Nephron progenitor cell (in vitro differentiated cells): Measurements from ENCODE around the gene KRTAP5-8.

Experiments
- DNase-seq: peaks from one replicate; pipeline ENCODE4 v3.0.0; 2021
- H3K27ac Mint-ChIP-seq: 2 replicates; pipeline ENCODE4 v1.8.0; 2021; ENCODE audit warnings: mild to moderate bottlenecking, moderate library complexity, mixed read lengths
- H3K27me3 Mint-ChIP-seq: 2 replicates; pipeline ENCODE4 v1.8.0; 2021; ENCODE audit warnings: mild to moderate bottlenecking, low read depth, mixed read lengths; ENCODE audit not compliant: poor library complexity
- H3K36me3 Mint-ChIP-seq: 2 replicates; pipeline ENCODE4 v1.8.0; 2021; ENCODE audit warnings: low read depth, mixed read lengths
- H3K4me1 Mint-ChIP-seq: 2 replicates; pipeline ENCODE4 v1.8.0; 2021; ENCODE audit warnings: mixed read lengths
- H3K4me3 Mint-ChIP-seq: 2 replicates; pipeline ENCODE4 v1.8.0; 2021; ENCODE audit warnings: mild to moderate bottlenecking, moderate library complexity, mixed read lengths
- H3K9me3 Mint-ChIP-seq: 2 replicates; pipeline ENCODE4 v1.8.0; 2021; ENCODE audit warnings: mild to moderate bottlenecking, moderate library complexity, mixed read lengths
- CTCF ChIP-seq: fragments of 200-600 bp; sonication (generic); IDR thresholded peaks from 2 replicates; pipeline ENCODE4 v1.5.0; 2021; ENCODE audit warnings: antibody characterized with exemption

Gene KRTAP5-8

GRCh38 chr11:71542382-71542781, 4.6 kb downstream of the KRTAP5-8 start:
- Mint-ChIP-seq H3K27ac (peak overlapping the region; percentile 40), H3K36me3 (no peaks in the 10 kb centered on the region), H3K4me1 (peaks cover 41% of the 10 kb centered on the region), H3K9me3 (peaks cover 26% of the 10 kb centered on the region), H3K4me3 (no peak overlapping the region), H3K27me3 (peaks cover 3% of the 10 kb centered on the region)
- DNase-seq: no peak
- no peak for TF ChIP-seq CTCF

DNA sequence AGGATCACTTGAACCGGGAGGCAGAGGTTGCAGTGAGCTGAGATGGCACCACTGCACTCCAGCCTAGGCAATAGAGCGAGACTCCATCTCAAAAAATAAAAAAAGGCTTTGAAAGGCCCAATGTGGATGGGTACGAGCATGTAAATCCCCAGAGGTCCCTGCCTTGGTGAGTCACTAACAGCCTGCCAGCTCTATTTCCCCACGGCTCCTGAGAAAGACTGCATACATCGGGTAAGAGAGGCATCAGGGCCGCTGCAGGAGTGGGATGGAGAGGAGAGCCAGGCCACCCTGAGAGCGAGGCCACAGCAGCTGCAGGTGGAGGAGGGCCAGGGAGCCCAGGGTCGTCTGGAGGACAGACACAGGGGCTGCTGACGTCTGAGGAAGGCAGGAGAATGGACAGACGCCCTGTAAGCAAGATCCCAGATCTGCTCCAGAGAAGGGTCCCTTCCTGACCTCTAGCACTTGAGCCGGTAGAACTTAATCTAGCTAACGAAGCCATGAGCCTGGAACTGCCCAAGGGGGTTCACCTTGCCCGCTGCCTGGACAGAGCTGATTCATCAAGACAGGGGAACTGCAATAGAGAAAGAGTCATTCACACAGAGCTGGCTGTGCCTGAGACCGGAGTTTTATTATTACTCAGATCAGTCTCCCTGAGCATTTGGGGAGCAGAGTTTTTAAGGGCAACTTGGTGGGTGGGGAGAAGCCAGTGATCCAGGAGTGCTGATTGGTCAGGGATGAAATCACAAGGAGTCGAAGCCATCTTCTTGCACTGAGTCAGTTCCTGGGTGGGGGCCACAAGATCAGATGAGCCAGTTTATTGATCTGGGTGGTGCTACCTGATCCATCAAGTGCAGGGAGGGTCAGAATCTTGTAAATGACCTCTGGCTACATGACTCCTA, 5.3 kb downstream of the KRTAP5-8 start:
- no peaks in the 10 kb centered on the region for H3K36me3 Mint-ChIP-seq

DNA sequence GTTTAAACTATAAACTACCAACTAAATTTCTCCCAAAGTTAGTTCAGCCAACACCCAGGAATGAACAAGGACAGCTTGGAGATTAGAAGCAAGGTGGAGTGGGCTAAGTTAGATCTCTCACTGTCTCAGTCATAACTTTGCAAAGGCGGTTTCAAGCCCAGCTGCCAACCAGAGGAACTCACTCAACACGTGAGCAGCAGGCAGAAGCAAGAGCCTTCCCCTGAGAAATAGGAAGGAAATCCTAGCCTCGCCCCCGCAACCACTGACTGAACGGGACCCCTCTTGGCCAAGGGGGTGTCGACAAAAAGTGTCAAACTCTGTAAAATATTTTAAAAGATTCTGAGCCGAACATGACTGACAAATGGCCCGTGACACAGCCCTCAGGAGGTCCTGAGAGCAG, 6.0 kb downstream of the KRTAP5-8 start:
- peaks cover 35% of the 10 kb centered on the region for H3K4me1 Mint-ChIP-seq
- H3K27ac Mint-ChIP-seq: no peak overlapping the region
- no peaks in the 10 kb centered on the region for H3K36me3 Mint-ChIP-seq
- TF ChIP-seq CTCF: no peak
- peaks cover 30% of the 10 kb centered on the region for H3K9me3 Mint-ChIP-seq
- no peak for DNase-seq
- H3K4me3 Mint-ChIP-seq: no peak overlapping the region
- H3K27me3 Mint-ChIP-seq: peaks cover 11% of the 10 kb centered on the region

More for the DNA sequence above, 5.3 kb downstream of the KRTAP5-8 start:
- TF ChIP-seq CTCF: no peak
- H3K4me1 Mint-ChIP-seq: peaks cover 40% of the 10 kb centered on the region
- H3K4me3 Mint-ChIP-seq: no peak overlapping the region
- DNase-seq: no peak
- H3K9me3 Mint-ChIP-seq: peaks cover 30% of the 10 kb centered on the region
- peaks cover 9% of the 10 kb centered on the region for H3K27me3 Mint-ChIP-seq
- H3K27ac Mint-ChIP-seq: no peak overlapping the region

- peaks cover 30% of the 10 kb centered on the region for H3K9me3 Mint-ChIP-seq
- no peak overlapping the region for H3K4me3 Mint-ChIP-seq
- no peak for DNase-seq
- TF ChIP-seq CTCF: no peak
- peaks cover 17% of the 10 kb centered on the region for H3K27me3 Mint-ChIP-seq
- H3K27ac Mint-ChIP-seq: no peak overlapping the region
- H3K4me1 Mint-ChIP-seq: peaks cover 27% of the 10 kb centered on the region
- no peaks in the 10 kb centered on the region for H3K36me3 Mint-ChIP-seq
Observed at GRCh38 chr11:71544525-71545214, 6.8 kb downstream of the KRTAP5-8 start.

GRCh38 chr11:71545405-71545966, 7.7 kb downstream of the KRTAP5-8 start:
- Mint-ChIP-seq H3K27me3 (peaks cover 22% of the 10 kb centered on the region), H3K9me3 (peaks cover 30% of the 10 kb centered on the region), H3K4me3 (no peak overlapping the region), H3K36me3 (no peaks in the 10 kb centered on the region), H3K4me1 (peaks cover 26% of the 10 kb centered on the region), H3K27ac (no peak overlapping the region)
- TF ChIP-seq CTCF: no peak
- no peak for DNase-seq
